HTR-8/SVneo (cell line): ENCODE data around the gene LORICRIN.

Experiments used
- DNase-seq: peaks from one replicate; pipeline ENCODE4 v3.0.0; 2011; ENCODE audit warnings: low spot score, mixed read lengths; ENCODE audit not compliant: insufficient read length
- FAIRE-seq: peaks from 2 replicates; lab custom pipeline; 2011; peaks lifted over from hg19 to GRCh38; lab: Jason Lieb, UNC

LORICRIN gene

DNA sequence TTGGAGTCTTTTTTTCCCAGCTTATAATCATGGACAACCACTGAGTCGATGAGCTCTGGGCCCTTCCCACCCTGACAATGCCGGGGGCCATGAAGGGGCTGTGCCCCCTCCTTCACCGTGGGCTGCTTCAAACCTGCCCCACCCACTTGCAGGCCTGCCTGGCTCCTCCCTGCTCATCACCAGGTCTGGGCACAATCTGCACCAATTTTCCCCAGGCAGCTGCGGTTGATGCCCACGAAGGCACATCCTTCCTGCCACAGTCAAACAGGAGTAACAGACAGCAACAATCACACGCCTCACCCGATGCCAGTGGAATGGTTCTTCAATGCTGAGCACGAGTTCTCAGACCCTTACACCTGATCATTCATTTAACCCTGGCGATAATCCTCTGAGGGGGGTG is 34.4 kb downstream of the LORICRIN start:
- FAIRE-seq (no peak), DNase-seq (no peak)

DNA sequence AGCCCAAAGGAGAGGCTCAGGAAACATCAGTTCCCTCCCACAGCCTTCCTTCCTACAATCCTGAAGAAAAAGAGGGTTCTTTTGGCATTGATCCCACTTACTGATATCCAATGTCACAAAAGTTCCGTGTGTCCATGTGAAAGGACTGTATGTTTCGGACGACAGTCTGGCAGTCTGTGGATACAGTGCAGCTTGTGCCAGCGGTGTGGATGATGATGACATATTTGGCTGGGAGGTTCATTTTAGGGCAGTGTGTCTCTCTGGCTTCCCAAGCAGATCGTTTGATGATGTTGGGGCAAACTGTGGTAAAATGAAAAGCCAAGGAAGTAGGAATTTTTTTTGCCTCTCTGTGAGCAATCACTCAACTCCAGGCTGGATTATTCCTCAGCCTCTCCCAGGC is 42.8 kb downstream of the LORICRIN start:
- DNase-seq (no peak), FAIRE-seq (no peak)

DNA sequence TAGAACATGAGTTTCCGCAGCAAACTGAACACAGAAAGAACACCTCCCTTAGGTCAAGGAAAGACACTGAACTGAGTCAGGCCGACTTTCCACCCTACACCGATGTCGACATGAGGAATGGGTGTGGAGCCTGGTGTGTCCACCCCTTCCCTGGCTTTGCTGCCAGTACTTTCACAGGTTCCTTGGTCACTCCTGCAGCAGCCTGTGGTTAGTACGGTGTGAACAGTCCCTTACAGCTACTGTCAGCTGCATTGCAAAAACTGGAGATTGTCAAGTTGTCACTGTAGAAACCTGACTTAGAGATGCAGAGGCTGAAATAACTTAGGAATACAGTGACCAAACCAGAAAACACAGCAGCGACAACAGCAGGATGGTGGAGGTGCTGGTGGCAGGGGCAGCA is 46.2 kb downstream of the LORICRIN start:
- DNase-seq: no peak
- FAIRE-seq: no peak

DNA sequence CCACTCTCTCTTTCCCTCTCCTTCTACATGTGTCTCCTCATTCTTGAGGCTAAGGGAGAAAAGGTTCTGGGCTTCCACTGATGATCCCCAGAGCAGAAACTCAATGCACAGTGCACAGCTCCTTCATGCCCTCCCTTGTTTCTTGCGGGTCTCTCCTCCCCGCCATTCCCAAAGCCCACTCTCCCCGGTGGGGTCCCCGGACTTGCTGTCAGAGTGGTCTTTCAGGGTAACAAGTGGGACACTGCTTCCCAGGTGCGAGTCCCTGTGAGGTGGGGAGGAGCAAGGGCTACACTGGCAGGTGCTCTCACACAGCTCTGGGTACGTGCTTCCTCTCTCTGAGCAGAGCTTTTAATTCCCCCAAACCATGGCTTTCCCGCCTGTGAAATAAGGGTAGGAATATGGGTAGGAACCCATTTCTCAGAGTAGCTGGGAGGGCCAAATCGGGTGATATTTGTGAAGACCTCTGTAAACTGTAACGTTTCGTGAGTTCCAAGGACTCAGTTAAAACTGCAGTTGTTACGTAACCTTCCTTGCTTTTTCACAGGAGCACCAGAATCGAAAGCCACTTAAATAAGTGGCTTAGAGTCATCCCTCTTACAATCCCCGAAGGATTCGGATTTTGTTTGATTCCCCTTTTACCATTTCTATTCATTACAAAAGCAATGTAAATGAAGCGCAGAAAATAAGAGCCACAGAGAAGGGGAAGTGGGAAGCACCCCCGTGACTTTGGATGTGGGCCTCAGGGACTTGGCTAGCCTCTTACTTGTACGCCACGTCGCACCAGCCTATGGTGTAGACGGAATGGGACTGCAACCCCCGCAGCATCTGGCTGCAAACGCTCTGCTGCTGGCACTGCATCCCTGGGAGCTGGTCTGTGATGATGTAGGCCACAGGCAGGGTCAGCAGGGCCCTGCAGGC is 47.1 kb downstream of the LORICRIN start:
- FAIRE-seq: no peak
- no peak for DNase-seq

DNA sequence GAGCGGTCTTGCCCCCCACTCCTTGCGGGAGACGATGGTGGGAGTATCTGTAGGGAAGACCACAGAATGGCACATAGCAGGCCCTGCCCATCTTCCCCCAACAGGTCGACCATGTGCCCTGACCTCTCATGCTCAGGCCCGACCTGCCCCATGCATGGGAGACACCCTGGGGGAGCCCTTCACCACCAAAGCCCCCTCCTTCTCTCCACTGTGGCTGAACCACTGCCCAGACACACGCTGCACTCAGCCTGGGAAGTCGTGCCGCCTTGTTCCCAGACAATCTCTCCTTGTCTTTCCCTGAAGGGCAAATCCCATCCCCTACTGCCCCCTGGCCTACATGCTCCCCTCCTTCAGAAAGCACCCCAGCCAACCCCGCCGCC is 47.7 kb downstream of the LORICRIN start:
- DNase-seq (no peak), FAIRE-seq (no peak)

DNA sequence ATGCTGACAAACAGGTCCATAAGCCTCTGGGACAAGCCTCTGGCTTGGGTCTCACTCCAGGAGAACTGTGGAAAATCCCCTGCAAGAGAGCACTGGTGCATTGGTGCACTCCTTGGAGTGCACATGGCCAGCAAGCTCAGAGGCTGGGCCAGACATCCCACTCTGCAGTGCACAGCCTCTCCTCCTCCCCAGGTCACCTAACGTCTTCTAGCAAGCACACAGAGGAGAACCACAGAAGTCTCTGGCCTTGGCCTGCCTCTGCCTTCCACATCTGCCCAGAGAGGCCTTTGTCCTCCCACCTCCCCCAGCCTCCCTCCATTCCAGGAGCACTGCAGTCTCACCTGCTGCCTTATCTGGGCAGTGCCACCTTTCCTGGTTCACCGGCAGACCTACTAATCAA is 49.1 kb downstream of the LORICRIN start:
- FAIRE-seq (no peak), DNase-seq (no peak)

DNA sequence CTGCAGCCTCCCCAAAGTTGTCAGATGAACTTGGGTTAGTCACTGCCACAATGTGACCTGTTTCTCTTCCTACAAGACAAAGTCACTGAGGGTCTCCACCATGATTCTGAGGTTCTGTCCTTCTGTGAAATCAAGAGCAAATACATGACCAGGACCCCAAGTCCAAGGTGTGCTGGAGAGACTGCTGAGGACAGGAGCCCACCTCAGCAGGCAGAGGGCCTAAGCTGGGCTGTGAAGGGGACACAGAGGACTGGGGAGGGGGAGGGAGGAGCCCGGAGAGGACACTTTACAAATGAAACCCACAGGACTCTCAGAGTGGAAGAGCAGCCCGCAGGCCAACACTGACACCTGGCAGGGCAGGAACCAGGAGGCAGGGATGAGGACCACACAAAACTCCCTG is 50.0 kb downstream of the LORICRIN start:
- DNase-seq (no peak), FAIRE-seq (no peak)

DNA sequence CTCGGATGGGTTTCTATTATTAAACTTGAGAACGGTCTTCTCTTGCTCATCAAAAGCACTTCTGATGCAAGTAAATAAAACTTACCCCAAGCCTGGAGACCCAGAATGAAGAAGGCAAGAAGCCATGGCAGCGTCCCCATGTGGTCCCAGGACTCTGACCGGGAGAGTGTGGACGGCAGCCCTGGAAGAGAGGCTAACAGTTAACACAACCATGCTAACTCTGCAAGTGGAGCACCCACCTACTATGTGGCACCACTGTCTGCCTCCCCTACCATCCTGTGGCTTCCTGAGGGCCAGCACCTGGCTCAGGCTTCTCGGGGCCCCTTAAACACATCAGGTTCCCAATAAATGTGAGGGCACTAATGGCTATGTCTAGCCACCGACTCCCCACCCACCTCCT is 51.0 kb downstream of the LORICRIN start:
- DNase-seq: no peak
- no peak for FAIRE-seq
